DND-41 (cell line): ENCODE results near the gene APOO.

Source experiments
- EZH2 ChIP-seq: IDR thresholded peaks from 3 replicates; pipeline ENCODE4 v1.6.1; 2012; ENCODE audit warnings: borderline replicate concordance, low read depth, mild to moderate bottlenecking, moderate library complexity, low read length, inconsistent platforms; ENCODE audit not compliant: severe bottlenecking
- TF ChIP-seq, protein P1 (sequence below): IDR thresholded peaks from 2 replicates; pipeline ENCODE4 v1.5.1; 2012; ENCODE audit warnings: borderline replicate concordance, low read length, moderate library complexity, mild to moderate bottlenecking; ENCODE audit not compliant: poor library complexity, severe bottlenecking; ENCODE audit errors: extremely low read depth

DNA sequence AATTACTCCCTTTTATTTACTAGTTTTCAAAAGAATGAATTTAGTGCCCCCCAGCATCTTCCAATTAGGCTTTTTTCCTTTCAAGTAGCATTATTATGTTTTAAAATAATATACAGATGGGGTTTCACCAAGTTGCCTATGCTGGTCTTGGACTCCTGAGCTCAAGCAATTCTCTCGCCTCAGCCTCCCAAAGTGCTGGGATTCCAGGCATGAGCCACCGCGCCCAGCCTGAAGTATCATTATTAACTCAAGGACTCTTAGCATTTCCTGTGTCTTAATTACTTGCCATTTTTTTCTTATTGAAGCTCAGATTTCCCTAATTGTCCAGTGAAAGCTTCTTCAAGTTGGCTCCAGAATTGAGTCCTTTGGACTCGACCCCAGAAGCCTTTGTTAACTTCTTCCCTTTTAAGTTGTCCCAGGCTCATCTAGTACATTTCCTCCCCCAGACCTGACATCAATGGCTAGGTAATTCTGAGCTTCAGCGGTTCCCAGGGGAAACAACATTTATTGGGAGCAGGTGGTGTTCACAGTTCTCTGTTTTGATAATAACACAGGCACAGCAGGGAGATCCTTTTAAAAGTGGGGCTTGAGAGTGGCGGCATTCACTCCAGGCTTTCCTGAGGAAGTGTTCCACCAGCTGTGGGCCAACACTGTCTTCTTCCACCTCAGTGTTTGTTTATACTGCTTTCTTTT, 114.7 kb downstream of the APOO start:
- TF ChIP-seq, protein P1, sequence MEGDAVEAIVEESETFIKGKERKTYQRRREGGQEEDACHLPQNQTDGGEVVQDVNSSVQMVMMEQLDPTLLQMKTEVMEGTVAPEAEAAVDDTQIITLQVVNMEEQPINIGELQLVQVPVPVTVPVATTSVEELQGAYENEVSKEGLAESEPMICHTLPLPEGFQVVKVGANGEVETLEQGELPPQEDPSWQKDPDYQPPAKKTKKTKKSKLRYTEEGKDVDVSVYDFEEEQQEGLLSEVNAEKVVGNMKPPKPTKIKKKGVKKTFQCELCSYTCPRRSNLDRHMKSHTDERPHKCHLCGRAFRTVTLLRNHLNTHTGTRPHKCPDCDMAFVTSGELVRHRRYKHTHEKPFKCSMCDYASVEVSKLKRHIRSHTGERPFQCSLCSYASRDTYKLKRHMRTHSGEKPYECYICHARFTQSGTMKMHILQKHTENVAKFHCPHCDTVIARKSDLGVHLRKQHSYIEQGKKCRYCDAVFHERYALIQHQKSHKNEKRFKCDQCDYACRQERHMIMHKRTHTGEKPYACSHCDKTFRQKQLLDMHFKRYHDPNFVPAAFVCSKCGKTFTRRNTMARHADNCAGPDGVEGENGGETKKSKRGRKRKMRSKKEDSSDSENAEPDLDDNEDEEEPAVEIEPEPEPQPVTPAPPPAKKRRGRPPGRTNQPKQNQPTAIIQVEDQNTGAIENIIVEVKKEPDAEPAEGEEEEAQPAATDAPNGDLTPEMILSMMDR: no peak
- TF ChIP-seq EZH2: no peak
